HEK293 (cell line): Measurements from ENCODE around the gene TAC4.

Experiments used
- CTCF ChIA-PET: fragments of 350-600 bp; formaldehyde crosslinking; extraction: SDS; loops from one replicate; lab custom pipeline; 2021; ENCODE audit warnings: antibody characterized with exemption; lab: Yijun Ruan, JAX
- POLR2A ChIA-PET: fragments of 300-600 bp; formaldehyde crosslinking; extraction: SDS; loops from one replicate; lab custom pipeline; 2020; ENCODE audit warnings: antibody characterized with exemption, inconsistent platforms; lab: Yijun Ruan, JAX
- H3K27ac ChIP-seq: fragments of 200-500 bp; sonication (Bioruptor generic); 2 replicates; pipeline ENCODE4 v1.5.1; 2014; ENCODE audit warnings: low read depth, low read length, control low read depth, inconsistent platforms; ENCODE audit errors: extremely low read depth
- H3K36me3 ChIP-seq, 2 experiments: fragments of 200-500 bp in 1 of 2; sonication (Bioruptor generic) in 1 of 2; 1 replicate in 1 of 2; 2 replicates in 1 of 2; pipeline ENCODE4 v1.5.1; 2014 to 2017; ENCODE audit warnings: inconsistent platforms in 2 of 2, low read length in 2 of 2; ENCODE audit not compliant: control insufficient read depth in 2 of 2, insufficient read depth in 1 of 2
- H3K4me1 ChIP-seq: fragments of 200-500 bp; sonication (Bioruptor generic); 2 replicates; pipeline ENCODE4 v1.5.1; 2014; ENCODE audit warnings: mild to moderate bottlenecking, low read length, inconsistent platforms; ENCODE audit not compliant: control insufficient read depth, insufficient read depth
- H3K4me3 ChIP-seq: 2 replicates; pipeline ENCODE4 v1.5.1; 2011; ENCODE audit warnings: low read depth, mild to moderate bottlenecking, control low read depth, low read length, moderate library complexity
- H3K9me3 ChIP-seq: fragments of 200-500 bp; sonication (Bioruptor generic); 2 replicates; pipeline ENCODE4 v1.5.1; 2014; ENCODE audit warnings: low read depth, low read length, inconsistent platforms; ENCODE audit not compliant: control insufficient read depth, insufficient read depth
- AEBP2 ChIP-seq: fragments of 450-650 bp; formaldehyde crosslinking; IDR thresholded peaks from 2 replicates; pipeline ENCODE4 v1.5.1; 2016; ENCODE audit warnings: missing biosample characterization, missing genetic modification characterization, borderline replicate concordance
- BCL11B ChIP-seq: fragments of 450-650 bp; formaldehyde crosslinking; IDR thresholded peaks from 2 replicates; pipeline ENCODE4 v1.5.1; 2016; ENCODE audit warnings: low read depth, missing biosample characterization, missing genetic modification characterization
- OSR2 ChIP-seq: fragments of 450-650 bp; formaldehyde crosslinking; IDR thresholded peaks from 2 replicates; pipeline ENCODE4 v1.5.1; 2016; ENCODE audit warnings: missing biosample characterization, missing genetic modification characterization
- SCRT2 ChIP-seq: fragments of 450-650 bp; formaldehyde crosslinking; IDR thresholded peaks from 2 replicates; pipeline ENCODE4 v1.5.1; 2016; ENCODE audit warnings: missing biosample characterization, missing genetic modification characterization
- ZBTB48 ChIP-seq: fragments of 450-650 bp; formaldehyde crosslinking; IDR thresholded peaks from 2 replicates; pipeline ENCODE4 v1.5.1; 2016; ENCODE audit warnings: missing biosample characterization, missing genetic modification characterization
- ZBTB8A ChIP-seq: fragments of 450-650 bp; formaldehyde crosslinking; IDR thresholded peaks from 2 replicates; pipeline ENCODE4 v1.5.1; 2016; ENCODE audit warnings: missing biosample characterization, missing genetic modification characterization
- ZNF114 ChIP-seq: fragments of 450-650 bp; formaldehyde crosslinking; IDR thresholded peaks from 2 replicates; pipeline ENCODE4 v1.5.0; 2017; ENCODE audit warnings: missing biosample characterization, missing genetic modification characterization
- ZNF132 ChIP-seq: fragments of 450-650 bp; formaldehyde crosslinking; IDR thresholded peaks from 2 replicates; pipeline ENCODE4 v1.5.1; 2017; ENCODE audit warnings: missing biosample characterization, missing genetic modification characterization, borderline replicate concordance
- ZNF138 ChIP-seq: fragments of 450-650 bp; formaldehyde crosslinking; IDR thresholded peaks from 2 replicates; pipeline ENCODE4 v1.5.1; 2016; ENCODE audit warnings: missing biosample characterization, missing genetic modification characterization, borderline replicate concordance
- ZNF16 ChIP-seq: fragments of 450-650 bp; formaldehyde crosslinking; IDR thresholded peaks from 2 replicates; pipeline ENCODE4 v1.5.1; 2016; ENCODE audit warnings: low read depth, missing biosample characterization, missing genetic modification characterization
- ZNF398 ChIP-seq: fragments of 450-650 bp; formaldehyde crosslinking; IDR thresholded peaks from 2 replicates; pipeline ENCODE4 v1.5.1; 2017; ENCODE audit warnings: missing biosample characterization, missing genetic modification characterization
- ZNF404 ChIP-seq: fragments of 450-650 bp; formaldehyde crosslinking; IDR thresholded peaks from 2 replicates; pipeline ENCODE4 v1.5.1; 2017; ENCODE audit warnings: missing biosample characterization, missing genetic modification characterization
- ZNF416 ChIP-seq: fragments of 450-650 bp; formaldehyde crosslinking; IDR thresholded peaks from 2 replicates; pipeline ENCODE4 v1.5.1; 2016; ENCODE audit warnings: missing biosample characterization, missing genetic modification characterization
- ZNF48 ChIP-seq: fragments of 450-650 bp; formaldehyde crosslinking; IDR thresholded peaks from 2 replicates; pipeline ENCODE4 v1.5.1; 2016; ENCODE audit warnings: missing biosample characterization, missing genetic modification characterization
- ZNF561 ChIP-seq: fragments of 450-650 bp; IDR thresholded peaks from 2 replicates; pipeline ENCODE4 v1.5.1; 2018; ENCODE audit warnings: missing biosample characterization, missing genetic modification characterization, borderline replicate concordance
- ZNF624 ChIP-seq: fragments of 450-650 bp; formaldehyde crosslinking; IDR thresholded peaks from 2 replicates; pipeline ENCODE4 v1.5.1; 2017; ENCODE audit warnings: missing biosample characterization, missing genetic modification characterization
- ZNF660 ChIP-seq: fragments of 450-650 bp; IDR thresholded peaks from 2 replicates; pipeline ENCODE4 v1.5.1; 2018; ENCODE audit warnings: missing biosample characterization, mild to moderate bottlenecking, missing genetic modification characterization
- ZNF670 ChIP-seq: fragments of 450-650 bp; formaldehyde crosslinking; IDR thresholded peaks from 2 replicates; pipeline ENCODE4 v1.5.1; 2016; ENCODE audit warnings: missing biosample characterization, missing genetic modification characterization, low read depth
- ZNF791 ChIP-seq: fragments of 450-650 bp; formaldehyde crosslinking; IDR thresholded peaks from 2 replicates; pipeline ENCODE4 v1.5.1; 2016; ENCODE audit warnings: missing biosample characterization, missing genetic modification characterization
- ZNF837 ChIP-seq: fragments of 450-650 bp; formaldehyde crosslinking; IDR thresholded peaks from 2 replicates; pipeline ENCODE4 v1.5.1; 2016; ENCODE audit warnings: missing biosample characterization, missing genetic modification characterization
- ZXDB ChIP-seq: fragments of 450-650 bp; formaldehyde crosslinking; IDR thresholded peaks from 2 replicates; pipeline ENCODE4 v1.5.1; 2016; ENCODE audit warnings: missing biosample characterization, missing genetic modification characterization
- TF ChIP-seq, protein P1 (sequence below): fragments of 450-650 bp; formaldehyde crosslinking; IDR thresholded peaks from 2 replicates; pipeline ENCODE4 v1.5.1; 2017; ENCODE audit warnings: missing biosample characterization, missing genetic modification characterization
- TF ChIP-seq, protein P2 (sequence below): fragments of 450-650 bp; formaldehyde crosslinking; IDR thresholded peaks from 2 replicates; pipeline ENCODE4 v1.5.1; 2016; ENCODE audit warnings: missing biosample characterization, missing genetic modification characterization, borderline replicate concordance
- TF ChIP-seq, protein P3 (sequence below): fragments of 450-650 bp; formaldehyde crosslinking; IDR thresholded peaks from 2 replicates; pipeline ENCODE4 v1.5.1; 2016; ENCODE audit warnings: missing biosample characterization, missing genetic modification characterization

Gene TAC4

DNA sequence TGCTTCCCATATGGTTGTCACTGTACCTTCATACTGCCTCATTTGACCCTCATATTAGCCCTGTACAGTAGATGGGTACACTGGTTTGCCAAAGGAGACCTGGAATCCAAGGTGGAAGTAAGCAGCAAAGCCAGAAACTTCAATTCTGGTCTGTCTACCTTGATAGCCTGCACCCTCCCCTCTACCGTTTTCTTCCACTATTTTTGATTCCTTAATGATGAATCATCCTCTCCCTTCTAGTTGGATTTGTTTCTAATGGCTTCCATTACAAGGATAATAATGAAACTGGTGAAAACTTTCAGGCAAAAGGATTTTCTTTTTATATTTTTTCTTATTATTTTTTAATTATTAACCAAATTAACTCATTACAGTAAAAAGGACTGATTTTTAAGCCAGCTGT, 17.3 kb downstream of the TAC4 start:
- Histone ChIP-seq H3K9me3 (no peaks in the 10 kb centered on the region), H3K36me3 (peaks cover 45 to 88% of the 10 kb centered on the region in 2 experiments), H3K27ac (no peak overlapping the region), H3K4me1 (no peaks in the 10 kb centered on the region), H3K4me3 (no peak overlapping the region)
- ChIA-PET CTCF (interaction anchor here (0.6 to 6.2 kb wide), 5 partner anchors 13 to 263 kb away, joined by 3 to 40 read pairs (median 4); partner anchors contain the start of gene DLX3), POLR2A (interaction anchor here (0.6 to 0.9 kb wide), 2 partner anchors 42 to 146 kb away, joined by 4 to 9 read pairs; partner anchors contain the start of gene KAT7)
- TF ChIP-seq ZNF670 (tag by site-specific recombination), result no peak
- TF ChIP-seq ZNF416 (tag by site-specific recombination), result no peak
- TF ChIP-seq ZNF624 (tag by site-specific recombination), result no peak
- TF ChIP-seq ZNF660 (tag by site-specific recombination), result no peak
- TF ChIP-seq, protein P1, sequence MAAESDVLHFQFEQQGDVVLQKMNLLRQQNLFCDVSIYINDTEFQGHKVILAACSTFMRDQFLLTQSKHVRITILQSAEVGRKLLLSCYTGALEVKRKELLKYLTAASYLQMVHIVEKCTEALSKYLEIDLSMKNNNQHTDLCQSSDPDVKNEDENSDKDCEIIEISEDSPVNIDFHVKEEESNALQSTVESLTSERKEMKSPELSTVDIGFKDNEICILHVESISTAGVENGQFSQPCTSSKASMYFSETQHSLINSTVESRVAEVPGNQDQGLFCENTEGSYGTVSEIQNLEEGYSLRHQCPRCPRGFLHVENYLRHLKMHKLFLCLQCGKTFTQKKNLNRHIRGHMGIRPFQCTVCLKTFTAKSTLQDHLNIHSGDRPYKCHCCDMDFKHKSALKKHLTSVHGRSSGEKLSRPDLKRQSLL (tag by site-specific recombination), result no peak
- no peak for TF ChIP-seq ZNF132 (tag by site-specific recombination)
- TF ChIP-seq ZNF16 (tag by site-specific recombination), result no peak
- no peak for TF ChIP-seq BCL11B (tag by site-specific recombination)
- TF ChIP-seq AEBP2 (tag by site-specific recombination), result no peak

DNA sequence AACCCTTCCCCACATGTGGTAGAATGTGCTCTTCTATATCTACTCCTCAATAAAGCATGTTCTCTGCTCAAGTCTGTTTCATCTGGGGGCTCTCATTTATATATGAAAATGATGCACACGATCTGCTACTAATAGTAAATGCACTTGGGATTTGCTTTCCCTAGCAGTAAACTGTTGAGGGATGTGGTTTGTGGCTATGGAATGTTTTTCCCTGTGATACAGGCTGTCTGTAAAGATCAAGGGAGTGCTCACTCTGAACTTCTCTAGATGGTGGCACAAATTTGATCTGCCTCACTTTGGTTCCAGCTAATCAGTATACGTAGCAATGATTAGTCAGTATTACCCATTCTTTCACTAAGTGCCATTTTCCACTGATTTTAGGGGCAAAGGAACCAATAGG, 18.8 kb downstream of the TAC4 start:
- H3K9me3 ChIP-seq, result no peaks in the 10 kb centered on the region
- no peak overlapping the region for H3K4me3 ChIP-seq
- ChIA-PET CTCF (interaction anchor here (0.6 to 6.2 kb wide), 3 partner anchors 23 to 332 kb away, joined by 3 to 40 read pairs (median 6); partner anchors contain the start of gene DLX3), POLR2A (no interaction called here)
- H3K36me3 ChIP-seq, result peaks cover 52 to 90% of the 10 kb centered on the region in 2 experiments
- H3K27ac ChIP-seq, result no peak overlapping the region
- no peaks in the 10 kb centered on the region for H3K4me1 ChIP-seq
- TF ChIP-seq ZNF561 (tag by site-specific recombination) (no peak), ZBTB8A (tag by site-specific recombination) (no peak), ZNF404 (tag by site-specific recombination) (no peak), ZNF114 (no peak), OSR2 (tag by site-specific recombination) (no peak), ZNF837 (no peak), ZBTB48 (tag by site-specific recombination) (no peak), ZNF791 (tag by site-specific recombination) (no peak), ZXDB (tag by site-specific recombination) (no peak), ZNF48 (tag by site-specific recombination) (no peak), SCRT2 (no peak), ZNF138 (tag by site-specific recombination) (no peak), ZNF398 (tag by site-specific recombination) (no peak)
- TF ChIP-seq, protein P2, sequence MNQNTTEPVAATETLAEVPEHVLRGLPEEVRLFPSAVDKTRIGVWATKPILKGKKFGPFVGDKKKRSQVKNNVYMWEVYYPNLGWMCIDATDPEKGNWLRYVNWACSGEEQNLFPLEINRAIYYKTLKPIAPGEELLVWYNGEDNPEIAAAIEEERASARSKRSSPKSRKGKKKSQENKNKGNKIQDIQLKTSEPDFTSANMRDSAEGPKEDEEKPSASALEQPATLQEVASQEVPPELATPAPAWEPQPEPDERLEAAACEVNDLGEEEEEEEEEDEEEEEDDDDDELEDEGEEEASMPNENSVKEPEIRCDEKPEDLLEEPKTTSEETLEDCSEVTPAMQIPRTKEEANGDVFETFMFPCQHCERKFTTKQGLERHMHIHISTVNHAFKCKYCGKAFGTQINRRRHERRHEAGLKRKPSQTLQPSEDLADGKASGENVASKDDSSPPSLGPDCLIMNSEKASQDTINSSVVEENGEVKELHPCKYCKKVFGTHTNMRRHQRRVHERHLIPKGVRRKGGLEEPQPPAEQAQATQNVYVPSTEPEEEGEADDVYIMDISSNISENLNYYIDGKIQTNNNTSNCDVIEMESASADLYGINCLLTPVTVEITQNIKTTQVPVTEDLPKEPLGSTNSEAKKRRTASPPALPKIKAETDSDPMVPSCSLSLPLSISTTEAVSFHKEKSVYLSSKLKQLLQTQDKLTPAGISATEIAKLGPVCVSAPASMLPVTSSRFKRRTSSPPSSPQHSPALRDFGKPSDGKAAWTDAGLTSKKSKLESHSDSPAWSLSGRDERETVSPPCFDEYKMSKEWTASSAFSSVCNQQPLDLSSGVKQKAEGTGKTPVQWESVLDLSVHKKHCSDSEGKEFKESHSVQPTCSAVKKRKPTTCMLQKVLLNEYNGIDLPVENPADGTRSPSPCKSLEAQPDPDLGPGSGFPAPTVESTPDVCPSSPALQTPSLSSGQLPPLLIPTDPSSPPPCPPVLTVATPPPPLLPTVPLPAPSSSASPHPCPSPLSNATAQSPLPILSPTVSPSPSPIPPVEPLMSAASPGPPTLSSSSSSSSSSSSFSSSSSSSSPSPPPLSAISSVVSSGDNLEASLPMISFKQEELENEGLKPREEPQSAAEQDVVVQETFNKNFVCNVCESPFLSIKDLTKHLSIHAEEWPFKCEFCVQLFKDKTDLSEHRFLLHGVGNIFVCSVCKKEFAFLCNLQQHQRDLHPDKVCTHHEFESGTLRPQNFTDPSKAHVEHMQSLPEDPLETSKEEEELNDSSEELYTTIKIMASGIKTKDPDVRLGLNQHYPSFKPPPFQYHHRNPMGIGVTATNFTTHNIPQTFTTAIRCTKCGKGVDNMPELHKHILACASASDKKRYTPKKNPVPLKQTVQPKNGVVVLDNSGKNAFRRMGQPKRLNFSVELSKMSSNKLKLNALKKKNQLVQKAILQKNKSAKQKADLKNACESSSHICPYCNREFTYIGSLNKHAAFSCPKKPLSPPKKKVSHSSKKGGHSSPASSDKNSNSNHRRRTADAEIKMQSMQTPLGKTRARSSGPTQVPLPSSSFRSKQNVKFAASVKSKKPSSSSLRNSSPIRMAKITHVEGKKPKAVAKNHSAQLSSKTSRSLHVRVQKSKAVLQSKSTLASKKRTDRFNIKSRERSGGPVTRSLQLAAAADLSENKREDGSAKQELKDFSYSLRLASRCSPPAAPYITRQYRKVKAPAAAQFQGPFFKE (tag by site-specific recombination), result no peak
- TF ChIP-seq, protein P3, sequence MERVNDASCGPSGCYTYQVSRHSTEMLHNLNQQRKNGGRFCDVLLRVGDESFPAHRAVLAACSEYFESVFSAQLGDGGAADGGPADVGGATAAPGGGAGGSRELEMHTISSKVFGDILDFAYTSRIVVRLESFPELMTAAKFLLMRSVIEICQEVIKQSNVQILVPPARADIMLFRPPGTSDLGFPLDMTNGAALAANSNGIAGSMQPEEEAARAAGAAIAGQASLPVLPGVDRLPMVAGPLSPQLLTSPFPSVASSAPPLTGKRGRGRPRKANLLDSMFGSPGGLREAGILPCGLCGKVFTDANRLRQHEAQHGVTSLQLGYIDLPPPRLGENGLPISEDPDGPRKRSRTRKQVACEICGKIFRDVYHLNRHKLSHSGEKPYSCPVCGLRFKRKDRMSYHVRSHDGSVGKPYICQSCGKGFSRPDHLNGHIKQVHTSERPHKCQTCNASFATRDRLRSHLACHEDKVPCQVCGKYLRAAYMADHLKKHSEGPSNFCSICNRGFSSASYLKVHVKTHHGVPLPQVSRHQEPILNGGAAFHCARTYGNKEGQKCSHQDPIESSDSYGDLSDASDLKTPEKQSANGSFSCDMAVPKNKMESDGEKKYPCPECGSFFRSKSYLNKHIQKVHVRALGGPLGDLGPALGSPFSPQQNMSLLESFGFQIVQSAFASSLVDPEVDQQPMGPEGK (tag by site-specific recombination), result no peak
